GM12801 (cell line): Measurements from ENCODE around the gene KIAA0825.

ENCODE experiments used
- TF ChIP-seq, protein P1 (sequence below): IDR thresholded peaks from one replicate; pipeline ENCODE4 v1.5.1; 2011; ENCODE audit warnings: control low read depth; ENCODE audit not compliant: insufficient read length; ENCODE audit errors: extremely low read depth

Gene KIAA0825

DNA sequence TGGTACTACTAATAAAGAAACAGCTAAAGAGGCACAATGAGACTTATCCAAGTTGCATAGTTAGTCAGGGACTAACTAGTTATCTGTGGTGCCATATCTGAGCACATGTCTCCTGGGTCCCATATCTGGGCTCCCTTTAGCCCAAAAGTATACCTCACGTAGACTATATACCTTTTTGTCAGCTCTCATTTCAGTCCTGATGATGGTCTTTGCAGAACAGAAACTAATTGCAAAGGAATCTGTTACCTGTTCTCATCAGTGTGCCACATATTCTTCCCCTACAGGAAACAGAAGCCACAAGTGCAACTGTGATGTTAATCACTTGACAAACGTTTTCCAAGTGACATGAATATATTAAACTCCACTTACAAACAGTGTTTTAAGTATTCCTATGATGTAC lies 395.2 kb downstream of the KIAA0825 start:
- TF ChIP-seq, protein P1, sequence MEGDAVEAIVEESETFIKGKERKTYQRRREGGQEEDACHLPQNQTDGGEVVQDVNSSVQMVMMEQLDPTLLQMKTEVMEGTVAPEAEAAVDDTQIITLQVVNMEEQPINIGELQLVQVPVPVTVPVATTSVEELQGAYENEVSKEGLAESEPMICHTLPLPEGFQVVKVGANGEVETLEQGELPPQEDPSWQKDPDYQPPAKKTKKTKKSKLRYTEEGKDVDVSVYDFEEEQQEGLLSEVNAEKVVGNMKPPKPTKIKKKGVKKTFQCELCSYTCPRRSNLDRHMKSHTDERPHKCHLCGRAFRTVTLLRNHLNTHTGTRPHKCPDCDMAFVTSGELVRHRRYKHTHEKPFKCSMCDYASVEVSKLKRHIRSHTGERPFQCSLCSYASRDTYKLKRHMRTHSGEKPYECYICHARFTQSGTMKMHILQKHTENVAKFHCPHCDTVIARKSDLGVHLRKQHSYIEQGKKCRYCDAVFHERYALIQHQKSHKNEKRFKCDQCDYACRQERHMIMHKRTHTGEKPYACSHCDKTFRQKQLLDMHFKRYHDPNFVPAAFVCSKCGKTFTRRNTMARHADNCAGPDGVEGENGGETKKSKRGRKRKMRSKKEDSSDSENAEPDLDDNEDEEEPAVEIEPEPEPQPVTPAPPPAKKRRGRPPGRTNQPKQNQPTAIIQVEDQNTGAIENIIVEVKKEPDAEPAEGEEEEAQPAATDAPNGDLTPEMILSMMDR: no peak

DNA sequence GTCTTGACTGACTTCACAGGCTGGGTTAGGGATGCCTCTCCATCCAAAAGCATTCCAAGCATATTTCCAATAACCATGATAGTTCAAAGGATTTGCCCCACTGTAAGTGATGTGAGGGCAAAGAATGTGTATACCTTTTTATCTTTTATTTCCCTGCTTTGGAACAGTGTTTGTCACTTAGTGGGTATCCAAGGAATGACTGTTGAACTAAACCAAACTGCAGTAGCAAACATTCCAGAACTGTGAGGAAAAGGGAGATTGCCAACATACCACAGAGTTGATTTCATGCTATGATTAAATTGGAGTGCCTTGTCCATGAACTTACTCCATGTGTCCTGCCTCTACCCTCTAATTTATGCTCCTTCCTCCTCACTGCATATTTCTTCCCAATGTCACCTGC lies 400.0 kb downstream of the KIAA0825 start:
- TF ChIP-seq, protein P1: no peak

DNA sequence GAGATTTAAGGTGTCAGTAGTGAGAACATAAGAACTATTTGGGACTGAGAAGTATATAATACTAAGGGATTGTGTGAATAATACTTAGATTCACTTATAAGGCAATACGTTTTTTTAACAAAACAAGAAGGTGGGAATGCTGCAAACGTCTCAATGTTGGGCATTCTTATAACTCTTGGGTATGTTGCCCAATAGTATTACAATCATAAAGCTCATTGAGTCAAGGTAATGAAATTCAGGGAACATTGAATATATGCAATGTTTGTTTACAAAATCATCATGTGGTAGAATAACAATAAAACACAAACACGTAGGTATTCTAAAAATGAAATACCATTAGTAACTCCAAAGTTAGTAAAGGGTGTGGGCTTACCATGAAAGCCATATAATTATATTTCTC lies 400.7 kb downstream of the KIAA0825 start:
- TF ChIP-seq, protein P1: no peak

DNA sequence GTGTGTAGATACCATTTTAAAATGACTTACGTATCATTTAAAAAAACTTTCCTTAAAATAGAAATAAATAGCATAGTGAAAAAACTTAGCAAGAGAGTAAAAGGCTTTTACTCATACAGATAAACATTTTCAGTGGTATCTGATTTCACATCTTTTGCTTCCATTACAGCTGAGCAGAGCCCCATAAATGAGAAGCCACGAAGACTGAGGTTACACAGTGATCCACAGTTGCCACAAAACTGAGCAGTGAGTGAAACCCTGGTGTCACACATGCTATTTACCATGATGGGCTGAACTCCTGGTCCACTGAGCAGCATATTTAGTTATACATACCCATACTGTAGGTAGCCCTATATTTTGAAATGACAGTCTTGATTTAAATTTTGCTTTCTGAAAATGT lies 401.2 kb downstream of the KIAA0825 start:
- TF ChIP-seq, protein P1: no peak

DNA sequence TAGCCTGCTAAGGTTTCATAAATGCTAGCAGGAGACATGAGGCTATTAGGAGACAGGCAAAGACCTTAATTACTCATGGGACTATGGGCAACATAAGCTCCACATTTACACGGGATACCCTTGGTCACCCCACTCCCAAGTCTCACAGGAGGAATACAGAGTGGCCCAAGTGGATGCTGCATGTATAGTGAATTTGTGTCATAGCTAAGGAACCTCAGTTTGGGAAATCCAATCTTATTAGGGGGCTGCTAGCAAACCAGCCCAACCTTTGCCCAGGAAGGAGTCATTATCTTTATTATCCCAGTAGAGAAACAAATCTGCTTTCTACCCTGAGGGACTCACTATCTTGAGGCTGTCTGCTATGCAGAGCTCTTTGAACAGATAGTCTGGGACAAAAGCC lies 405.9 kb downstream of the KIAA0825 start:
- TF ChIP-seq, protein P1: no peak

DNA sequence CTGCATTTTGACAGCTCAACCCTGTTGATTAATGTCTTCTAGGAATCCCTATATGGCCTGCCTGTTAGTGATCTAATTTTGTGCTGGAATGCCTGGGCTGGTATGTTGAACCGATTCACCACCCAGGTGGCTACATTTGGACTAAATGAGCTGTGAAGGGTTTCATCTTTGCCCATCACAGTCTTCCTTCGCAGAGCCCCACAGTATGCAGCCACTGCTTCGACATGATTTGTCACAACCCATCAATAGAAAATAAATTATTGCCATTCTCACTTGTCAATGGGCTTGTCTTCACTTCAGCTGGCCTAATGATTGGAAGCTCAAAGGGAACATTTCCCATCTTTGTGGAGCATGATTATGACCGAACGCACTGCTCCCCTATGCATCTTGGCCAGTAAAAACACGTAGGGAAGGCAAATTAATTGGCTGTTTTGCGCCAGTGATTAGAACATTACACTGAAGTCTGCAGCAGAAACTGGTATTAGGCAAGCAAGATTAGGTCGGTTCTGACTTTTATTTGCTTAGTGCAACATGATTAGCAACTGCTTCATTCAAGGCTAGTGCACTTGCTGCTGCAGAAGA lies 408.5 kb downstream of the KIAA0825 start:
- TF ChIP-seq, protein P1: no peak

DNA sequence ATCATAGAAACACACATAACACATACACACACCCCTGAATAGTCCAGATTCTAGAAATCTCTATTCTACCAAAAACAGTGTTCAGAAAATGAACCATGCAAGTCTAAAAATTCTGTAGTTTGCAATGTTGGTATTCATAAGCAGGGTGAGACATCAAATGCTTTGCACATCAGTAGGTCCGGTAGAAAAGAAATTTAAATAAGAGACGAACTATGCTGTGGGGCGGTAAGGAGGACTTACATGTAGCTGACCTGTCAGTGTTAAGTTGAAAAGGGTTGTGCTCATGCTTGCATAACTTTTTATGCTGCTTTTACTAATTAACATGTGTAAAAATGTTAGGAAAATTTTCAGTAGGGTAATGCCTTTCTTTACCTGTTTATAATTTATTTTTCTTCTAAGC lies 409.1 kb downstream of the KIAA0825 start:
- TF ChIP-seq, protein P1: no peak
